EL (cell line): ENCODE data around the gene CD28.
"Not testable (repeated sequence)": the region's sequence is repeated elsewhere in the genome, so short reads cannot be mapped to it uniquely, and the experiment has no call there.

Experiments used
- DNase-seq: peaks from one replicate; pipeline ENCODE4 v3.0.0-alpha.2; 2016

CD28 gene

GRCh38 chr2:203751685-203752271 is 45.3 kb downstream of the CD28 start:
- DNase-seq = peak; percentile 18

GRCh38 chr2:203756161-203756560 is 49.7 kb downstream of the CD28 start:
- no peak for DNase-seq

DNA sequence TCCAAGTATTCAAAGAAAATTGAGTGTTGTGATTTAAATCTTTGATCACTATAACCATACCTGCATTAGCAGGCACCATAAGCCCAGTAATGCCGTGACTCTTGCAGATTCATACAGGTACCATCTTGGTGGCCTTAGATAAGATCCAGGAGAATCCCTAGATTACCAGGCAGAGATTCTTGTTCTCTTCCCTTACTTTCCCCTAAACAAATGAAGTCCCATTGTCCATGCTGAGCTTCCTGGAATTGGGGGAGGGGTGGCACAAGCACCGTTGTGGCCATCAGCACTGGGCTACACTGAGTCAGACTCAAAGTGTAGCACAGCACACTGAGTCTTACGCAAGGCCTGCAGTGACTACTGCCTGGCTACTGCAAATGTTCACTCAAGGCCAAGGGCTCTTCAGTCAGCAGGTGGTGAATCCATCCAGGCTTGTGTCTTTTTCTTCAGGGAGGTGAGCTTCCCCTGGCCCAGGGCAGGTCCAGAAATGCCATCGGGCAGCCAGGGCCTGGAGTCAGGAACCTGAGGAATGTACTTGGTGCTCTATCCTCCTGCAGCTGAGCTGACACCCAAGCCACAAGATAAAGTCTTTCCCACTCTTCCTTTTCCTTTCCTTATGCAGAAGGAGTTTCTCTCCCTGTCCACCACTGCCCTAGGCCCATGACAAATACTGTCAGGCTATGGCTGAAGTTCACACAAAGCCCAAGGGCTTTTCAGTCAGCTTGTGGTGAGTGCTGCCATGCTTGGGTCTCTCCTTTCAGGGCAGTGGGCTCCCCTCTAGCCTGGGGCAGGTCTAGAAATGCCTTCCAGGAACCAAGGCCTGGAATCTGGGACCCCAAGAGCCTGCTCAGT is 52.6 kb downstream of the CD28 start:
- peak; percentile 88 for DNase-seq

DNA sequence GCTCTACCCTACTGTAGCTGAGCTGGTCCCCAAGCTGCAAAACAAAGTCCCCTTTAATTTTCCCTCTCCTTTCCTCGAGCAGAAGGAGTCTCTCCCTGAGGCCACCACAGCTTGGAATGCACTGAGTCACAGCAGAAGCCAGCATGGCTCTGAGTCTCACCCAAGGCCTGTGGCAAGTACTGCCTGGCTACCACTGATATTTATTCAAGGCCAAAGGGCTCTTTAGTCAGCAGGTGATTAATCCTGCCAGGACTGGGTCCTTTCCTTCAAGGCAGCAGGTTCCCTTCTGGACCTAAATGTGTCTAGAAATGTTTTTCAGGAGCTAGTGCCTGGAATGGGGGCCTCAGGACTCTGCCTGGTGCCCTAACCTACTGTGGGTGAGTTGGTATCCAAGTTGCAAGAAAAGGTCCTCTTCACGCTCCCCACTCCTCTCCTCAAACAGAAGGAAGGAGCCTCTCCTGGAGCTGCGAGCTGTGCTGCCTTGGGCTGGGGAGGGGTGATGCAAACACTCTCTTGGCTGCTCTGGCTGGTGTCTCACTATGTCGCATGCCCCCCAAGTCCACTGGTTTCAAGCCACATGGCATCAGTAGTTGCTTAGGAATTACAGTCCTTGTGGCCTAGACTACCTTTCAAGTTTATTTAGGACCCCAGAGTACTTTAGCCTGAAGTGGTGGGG is 53.4 kb downstream of the CD28 start:
- peak; percentile 96 for DNase-seq

- DNase-seq = no peak
These were observed 54.7 kb downstream of the CD28 start for GRCh38 chr2:203761121-203761520.

DNA sequence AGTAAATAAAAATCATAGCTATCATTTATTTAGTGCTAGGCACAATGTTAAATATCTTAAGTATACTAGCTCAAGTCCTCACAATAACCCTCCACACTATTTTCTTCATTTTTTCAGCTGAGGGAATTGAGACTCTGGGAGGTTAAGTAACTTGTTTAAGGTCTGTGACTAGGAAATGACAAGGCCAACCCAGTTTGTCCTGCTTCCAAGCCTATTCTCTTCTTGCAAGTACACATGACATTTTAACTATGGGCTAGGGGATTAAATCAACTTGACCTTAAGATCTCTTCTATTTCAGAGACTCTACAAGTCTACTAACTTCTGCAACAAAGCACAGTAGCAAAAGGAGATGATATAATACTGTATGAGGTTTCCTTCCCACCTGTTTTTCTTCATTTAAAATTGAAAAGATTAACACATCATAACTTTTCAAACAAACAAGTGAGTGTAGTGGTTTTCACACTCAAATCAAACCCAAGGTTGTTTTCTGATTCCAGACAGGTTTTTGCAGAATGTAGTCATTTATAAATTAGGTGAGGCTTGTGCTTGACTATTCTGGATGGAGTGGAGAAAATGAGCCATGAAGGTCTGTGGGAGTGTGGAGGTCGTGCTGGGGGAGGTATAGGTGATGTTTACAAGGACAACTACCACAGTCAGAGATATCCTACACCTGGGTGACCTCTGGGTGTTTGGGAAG is 57.0 kb downstream of the CD28 start:
- DNase-seq = no peak

GRCh38 chr2:203763938-203764664 is 57.7 kb downstream of the CD28 start:
- DNase-seq = no peak

- no peak for DNase-seq
These were observed 66.2 kb downstream of the CD28 start for GRCh38 chr2:203772456-203773165.

DNA sequence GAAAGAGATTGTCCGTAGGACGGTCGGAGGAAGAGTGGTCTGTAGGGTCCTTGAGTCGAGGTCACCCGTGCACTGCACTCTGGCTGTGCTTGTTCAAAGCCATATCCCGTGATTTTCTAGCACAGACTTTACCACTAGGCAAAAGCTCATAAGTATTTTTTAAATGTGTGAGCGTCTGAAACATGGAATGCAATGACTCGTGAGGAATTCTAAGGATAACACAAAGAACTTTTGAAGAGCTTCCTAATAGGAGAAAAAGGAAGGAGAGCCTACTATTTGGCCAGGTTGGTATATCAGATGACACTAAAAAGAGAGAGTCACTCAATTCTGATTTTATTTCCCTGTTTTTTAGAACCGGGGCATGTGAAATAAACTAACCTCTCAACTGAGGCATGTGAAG is 68.3 kb downstream of the CD28 start:
- DNase-seq = peak; percentile 43

DNA sequence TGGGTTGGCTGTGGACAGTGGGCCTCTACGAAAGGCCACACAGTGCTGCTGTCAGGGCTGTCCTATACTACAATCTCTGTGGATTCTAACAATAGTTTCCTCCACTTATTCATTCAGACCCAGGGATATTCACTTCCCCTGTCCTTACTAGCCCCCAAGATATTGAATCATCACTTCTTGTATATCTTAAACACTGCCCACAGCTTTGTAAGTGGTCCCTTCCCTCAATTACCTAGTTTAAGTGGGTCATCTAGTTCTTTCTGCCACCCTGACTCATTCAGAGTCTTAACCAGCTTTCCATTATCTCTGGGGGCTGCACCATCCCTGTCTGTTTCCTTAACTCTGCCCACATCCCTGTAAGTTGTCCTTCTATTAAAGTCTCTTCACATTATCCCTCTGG is 69.2 kb downstream of the CD28 start:
- DNase-seq = no peak

- no peak for DNase-seq
These were observed 70.6 kb downstream of the CD28 start for GRCh38 chr2:203777030-203777429.

- not testable (repeated sequence) for DNase-seq
These were observed 73.1 kb downstream of the CD28 start for GRCh38 chr2:203779477-203780073.

GRCh38 chr2:203780231-203780630 is 73.8 kb downstream of the CD28 start:
- DNase-seq = no peak

DNA sequence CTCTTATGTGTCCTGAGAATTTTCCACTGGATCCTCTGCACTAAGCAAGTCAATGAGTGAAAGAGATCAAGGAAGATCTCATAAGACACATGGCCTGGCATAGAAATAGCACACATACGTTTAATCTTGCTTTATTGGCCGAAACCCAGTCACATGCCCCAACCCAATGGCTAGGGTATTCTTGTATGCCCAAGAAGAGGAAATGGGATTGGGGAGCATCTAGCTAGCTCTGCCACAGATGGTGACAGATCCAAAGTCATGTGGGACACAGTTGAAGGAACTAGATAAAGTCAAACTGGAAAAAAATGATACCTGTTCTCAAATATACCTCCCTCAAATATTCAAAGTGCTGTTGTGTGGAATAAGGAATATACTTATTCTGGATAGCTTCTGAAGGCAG is 74.7 kb downstream of the CD28 start:
- DNase-seq = no peak

- peak; percentile 96 for DNase-seq
These were observed 76.0 kb downstream of the CD28 start for GRCh38 chr2:203782262-203782976.

DNA sequence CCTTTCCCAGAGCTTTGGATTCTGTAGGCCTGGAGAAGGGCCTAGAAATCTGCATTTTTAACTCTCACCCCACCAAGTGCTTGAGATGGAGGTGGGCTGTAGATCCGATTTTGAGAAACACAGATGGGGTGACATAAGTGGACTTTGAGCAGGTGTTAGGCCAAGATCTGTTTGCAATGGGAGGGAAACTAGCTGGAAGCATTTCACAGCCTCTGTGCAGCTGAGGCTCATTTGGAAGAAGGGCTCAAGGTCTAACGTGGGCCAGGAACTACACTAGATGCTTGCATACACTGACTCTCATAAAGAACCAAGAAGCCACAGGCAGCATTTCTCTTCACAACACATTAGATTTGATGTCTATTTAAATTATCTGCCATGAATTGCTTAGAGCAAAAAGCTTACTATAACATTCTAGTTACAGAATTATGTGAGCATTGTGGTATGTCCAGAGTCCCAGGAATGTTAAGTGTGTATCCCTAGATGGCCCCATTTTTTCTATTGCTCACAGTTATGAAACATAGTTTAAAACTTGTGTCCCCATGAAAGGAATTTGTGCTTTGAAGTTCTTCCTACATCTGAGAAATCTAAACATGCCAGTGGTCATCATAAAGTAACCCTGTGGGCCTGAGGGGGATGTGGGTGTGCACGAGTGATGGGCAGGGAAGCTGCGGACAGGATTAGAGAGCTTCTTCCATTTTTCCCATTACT is 77.2 kb downstream of the CD28 start:
- peak; percentile 96 for DNase-seq

DNA sequence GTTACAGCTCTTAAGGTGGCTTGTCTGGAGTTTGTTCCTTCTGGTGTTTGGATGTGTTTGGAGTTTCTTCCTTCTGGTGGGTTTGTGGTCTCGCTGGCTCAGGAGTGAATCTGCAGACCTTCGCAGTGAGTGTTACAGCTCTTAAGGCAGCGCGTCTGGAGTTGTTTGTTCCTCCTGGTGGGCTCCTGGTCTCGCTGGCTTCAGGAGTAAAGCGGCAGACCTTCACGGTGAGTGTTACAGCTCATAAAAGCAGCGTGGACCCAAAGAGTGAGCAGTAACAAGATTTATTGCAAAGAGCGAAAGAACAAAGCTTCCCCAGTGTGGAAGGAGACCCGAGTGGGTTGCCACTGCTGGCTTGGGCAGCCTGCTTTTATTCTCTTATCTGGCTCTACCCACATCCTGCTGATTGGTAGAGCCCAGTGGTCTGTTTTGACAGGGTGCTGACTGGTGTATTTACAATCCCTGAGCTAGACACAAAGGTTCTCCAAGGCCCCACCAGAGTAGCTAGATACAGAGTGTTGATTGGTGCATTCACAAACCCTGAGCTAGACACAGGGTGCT is 78.4 kb downstream of the CD28 start:
- DNase-seq = not testable (repeated sequence)

DNA sequence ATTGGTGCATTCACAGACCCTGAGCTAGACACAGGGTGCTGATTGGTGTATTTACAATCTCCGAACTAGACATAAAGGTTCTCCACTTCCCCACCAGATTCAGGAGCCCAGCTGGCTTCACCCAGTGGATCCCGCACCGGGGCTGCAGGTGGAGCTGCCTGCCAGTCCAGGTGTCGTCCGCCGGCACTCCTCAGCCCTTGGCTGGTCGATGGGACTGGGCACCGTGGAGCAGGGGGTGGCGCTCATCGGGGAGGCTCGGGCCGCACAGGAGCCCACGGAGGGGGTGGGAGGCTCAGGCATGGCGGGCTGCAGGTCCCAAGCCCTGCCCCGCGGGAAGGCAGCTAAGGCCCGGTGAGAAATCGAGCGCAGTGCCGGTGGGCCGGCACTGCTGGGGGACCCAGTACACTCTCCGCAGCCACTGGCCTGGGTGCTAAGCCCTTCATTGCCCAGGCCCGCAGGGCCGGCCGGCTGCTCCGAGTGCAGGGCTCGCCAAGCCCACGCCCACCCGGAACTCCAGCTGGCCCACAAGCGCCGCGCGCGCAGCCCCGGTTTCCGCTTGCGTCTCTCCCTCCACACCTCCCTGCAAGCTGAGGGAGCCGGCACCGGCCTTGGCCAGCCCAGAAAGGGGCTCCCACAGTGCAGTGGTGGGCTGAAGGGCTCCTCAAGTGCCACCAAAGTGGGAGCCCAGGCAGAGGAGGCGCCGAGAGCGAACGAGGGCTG is 79.1 kb downstream of the CD28 start:
- not testable (repeated sequence) for DNase-seq
